GM06990 (cell line): Measurements from ENCODE around the gene GIN1.
A peak's percentile ranks its signal among the peaks of the same experiment; 100 is the strongest.
"Not testable (repeated sequence)": the region's sequence is repeated elsewhere in the genome, so short reads cannot be mapped to it uniquely, and the experiment has no call there.

ENCODE experiments used
- DNase-seq: peaks from one replicate; pipeline ENCODE4 v3.0.0-alpha.2; 2011; ENCODE audit not compliant: insufficient read length; ENCODE audit errors: extremely low read depth
- H3K27me3 ChIP-seq: replicated peaks from 2 replicates; pipeline ENCODE4 v1.6.0; 2011; ENCODE audit warnings: low read length; ENCODE audit not compliant: control insufficient read depth, insufficient read depth
- H3K36me3 ChIP-seq: 2 replicates; pipeline ENCODE4 v1.5.1; 2011; ENCODE audit warnings: low read length; ENCODE audit not compliant: control insufficient read depth, insufficient read depth
- H3K4me3 ChIP-seq: replicated peaks from 2 replicates; pipeline ENCODE4 v1.5.1; 2011; ENCODE audit warnings: low read depth, mild to moderate bottlenecking, control low read depth, low read length
- CTCF ChIP-seq: IDR thresholded peaks from 2 replicates; pipeline ENCODE4 v1.5.1; 2011; ENCODE audit warnings: low read length, control low read depth, mild to moderate bottlenecking, inconsistent platforms; ENCODE audit not compliant: insufficient read depth, poor library complexity, severe bottlenecking

Gene GIN1

GRCh38 chr5:103057208-103058130 lies 62.5 kb downstream of the GIN1 start:
- no peak for TF ChIP-seq CTCF
- no peak for DNase-seq
- no peaks in the 10 kb centered on the region for H3K27me3 ChIP-seq
- no peak overlapping the region for H3K4me3 ChIP-seq
- no peaks in the 10 kb centered on the region for H3K36me3 ChIP-seq

- not testable (repeated sequence) for H3K36me3 ChIP-seq, H3K4me3 ChIP-seq, H3K27me3 ChIP-seq, DNase-seq
These were observed 73.2 kb downstream of the GIN1 start for GRCh38 chr5:103046706-103047105.

GRCh38 chr5:103041071-103041676 lies 78.8 kb downstream of the GIN1 start:
- Histone ChIP-seq H3K27me3 (no peaks in the 10 kb centered on the region), H3K36me3 (no peaks in the 10 kb centered on the region), H3K4me3 (no peak overlapping the region)
- peak; percentile 24 for TF ChIP-seq CTCF
- DNase-seq, result no peak

GRCh38 chr5:103037673-103038455 lies 82.1 kb downstream of the GIN1 start:
- no peak for TF ChIP-seq CTCF
- Histone ChIP-seq H3K36me3 (no peaks in the 10 kb centered on the region), H3K27me3 (no peaks in the 10 kb centered on the region), H3K4me3 (no peak overlapping the region)
- no peak for DNase-seq

GRCh38 chr5:103036601-103037000 lies 83.3 kb downstream of the GIN1 start:
- Histone ChIP-seq H3K36me3 (no peaks in the 10 kb centered on the region; the same call in 1 of the 2 replicates), H3K4me3 (no peak overlapping the region), H3K27me3 (no peaks in the 10 kb centered on the region)
- TF ChIP-seq CTCF, result no peak
- DNase-seq, result no peak
